Kidney tubule cell (primary cell): ENCODE data around the gene CEP104.

Experiments
- DNase-seq: peaks from one replicate; pipeline ENCODE4 v3.0.0-alpha.2; 2018; ENCODE audit warnings: low spot score

CEP104 gene

GRCh38 chr1:3762873-3763228 is 94.2 kb downstream of the CEP104 start:
- DNase-seq: no peak

DNA sequence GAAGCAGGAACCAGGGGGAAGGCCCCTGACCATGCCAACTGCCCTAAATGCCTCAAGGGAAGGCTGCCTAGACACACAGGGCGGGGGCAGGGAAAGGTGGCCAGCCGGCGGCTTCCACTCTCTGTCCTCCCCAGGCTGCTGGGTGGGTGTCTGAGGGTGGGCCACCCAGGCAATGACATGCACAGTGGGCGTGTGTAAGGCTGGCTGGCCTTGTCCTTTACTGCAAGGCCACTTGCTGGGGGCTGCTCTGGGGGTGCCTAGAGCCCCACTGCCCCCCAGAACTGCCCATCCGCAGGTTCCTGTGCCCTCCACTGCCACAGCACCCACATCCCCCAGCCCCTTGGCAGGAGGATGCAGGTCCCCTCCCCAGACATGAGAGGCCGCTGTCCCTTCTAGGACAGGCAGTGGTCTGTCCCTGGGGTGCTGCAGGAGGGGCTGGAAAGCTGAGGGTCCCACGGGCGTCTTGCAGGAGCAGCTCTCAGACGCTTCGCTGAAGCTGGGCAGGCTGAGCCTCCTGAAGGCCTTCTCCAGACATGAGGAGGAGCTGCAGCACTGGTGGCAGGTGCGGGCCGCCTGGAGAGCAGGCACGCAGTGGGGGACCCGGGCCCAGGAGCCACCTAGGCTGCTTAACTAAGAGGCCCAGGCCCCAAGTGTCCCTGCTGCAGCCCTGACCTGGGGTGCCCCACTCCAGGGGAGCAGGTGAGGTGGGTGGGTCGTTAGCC is 94.7 kb downstream of the CEP104 start:
- DNase-seq: no peak
